IMR-90 (cell line): ENCODE data around the gene HS3ST2. TPM values are rescaled to one million over a fixed set of nuclear protein-coding genes. Genes with fewer than 3 reads are reported as not detected.

Experiments
- ATAC-seq: fragments of 200-7000 bp; cut with Tn5 transposase; 2 replicates; pipeline ENCODE4 v1.9.1; 2020; ENCODE audit warnings: low read depth, mild to moderate bottlenecking, moderate library complexity
- BruUV-seq: library from RNA; stranded (reverse); fragments of 400-500 nt; replicated peaks from 2 replicates; lab custom pipeline; 2021; lab: Mats Ljungman, UMichigan
- CTCF ChIA-PET: fragments of 300-600 bp; formaldehyde crosslinking; extraction: SDS; loops from one replicate; lab custom pipeline; 2021; ENCODE audit warnings: antibody characterized with exemption; lab: Yijun Ruan, JAX
- POLR2A ChIA-PET: fragments of 300-600 bp; sonication (Branson Sonifier 250); formaldehyde crosslinking; loops from one replicate; lab custom pipeline; 2022; ENCODE audit warnings: antibody characterized with exemption; ENCODE audit not compliant: unreplicated experiment; lab: Charles Lee
- DNase-seq: peaks from one replicate; pipeline ENCODE4 v3.0.0; 2013
- H2AFZ ChIP-seq: replicated peaks from 2 replicates; pipeline ENCODE3; 2013; ENCODE audit warnings: low read length, mild to moderate bottlenecking; ENCODE audit not compliant: poor library complexity
- H2AK5ac ChIP-seq: 2 replicates; pipeline ENCODE4 v1.6.1; 2013; ENCODE audit warnings: low read depth, low read length, inconsistent platforms
- H2AK9ac ChIP-seq: replicated peaks from 2 replicates; pipeline ENCODE3; 2013; ENCODE audit warnings: mild to moderate bottlenecking, low read depth, low read length, moderate library complexity; ENCODE audit not compliant: poor library complexity
- H2BK120ac ChIP-seq: 2 replicates; pipeline ENCODE4 v1.6.1; 2013; ENCODE audit warnings: low read depth, low read length, inconsistent platforms
- H2BK15ac ChIP-seq: 3 replicates; pipeline ENCODE4 v1.6.1; 2013; ENCODE audit warnings: low read depth, low read length, inconsistent platforms
- H2BK20ac ChIP-seq: 2 replicates; pipeline ENCODE4 v1.6.1; 2013; ENCODE audit warnings: low read depth, mild to moderate bottlenecking, inconsistent platforms, low read length, moderate library complexity
- H2BK5ac ChIP-seq: 2 replicates; pipeline ENCODE4 v1.6.1; 2013; ENCODE audit warnings: mild to moderate bottlenecking, low read depth, low read length, inconsistent platforms; ENCODE audit not compliant: poor library complexity, severe bottlenecking
- H3K14ac ChIP-seq: replicated peaks from 2 replicates; pipeline ENCODE4 v1.6.1; 2013; ENCODE audit warnings: low read depth, low read length, inconsistent platforms
- H3K18ac ChIP-seq: 2 replicates; pipeline ENCODE4 v1.6.1; 2013; ENCODE audit warnings: low read depth, low read length, control low read depth
- H3K23ac ChIP-seq: 2 replicates; pipeline ENCODE4 v1.6.1; 2013; ENCODE audit warnings: low read depth, low read length, inconsistent platforms
- H3K27ac ChIP-seq: 2 replicates; pipeline ENCODE4 v1.5.1; 2013; ENCODE audit warnings: mild to moderate bottlenecking, control low read depth, low read length; ENCODE audit not compliant: insufficient read depth
- H3K27me3 ChIP-seq: 2 replicates; pipeline ENCODE4 v1.6.1; 2013; ENCODE audit warnings: low read length; ENCODE audit not compliant: control insufficient read depth, insufficient read depth
- H3K36me3 ChIP-seq: 2 replicates; pipeline ENCODE4 v1.6.1; 2013; ENCODE audit warnings: low read length, mixed read lengths; ENCODE audit not compliant: control insufficient read depth, insufficient read depth
- H3K4ac ChIP-seq: 2 replicates; pipeline ENCODE4 v1.6.1; 2013; ENCODE audit warnings: low read depth, low read length, inconsistent platforms
- H3K4me1 ChIP-seq: 2 replicates; pipeline ENCODE4 v1.6.1; 2013; ENCODE audit warnings: low read length, mixed read lengths; ENCODE audit not compliant: control insufficient read depth, insufficient read depth
- H3K4me2 ChIP-seq: 2 replicates; pipeline ENCODE4 v1.6.1; 2013; ENCODE audit warnings: low read depth, mild to moderate bottlenecking, control low read depth, low read length, moderate library complexity
- H3K4me3 ChIP-seq: 2 replicates; pipeline ENCODE4 v1.5.1; 2013; ENCODE audit warnings: low read depth, mild to moderate bottlenecking, control low read depth, low read length, moderate library complexity; ENCODE audit not compliant: insufficient read depth
- H3K56ac ChIP-seq: 2 replicates; pipeline ENCODE4 v1.6.1; 2013; ENCODE audit warnings: low read length, inconsistent platforms; ENCODE audit not compliant: insufficient read depth; ENCODE audit errors: extremely low read depth
- H3K79me1 ChIP-seq, 2 experiments: 2 replicates each; pipeline ENCODE4 v1.6.1; 2013; ENCODE audit warnings: low read length in 2 of 2, inconsistent platforms in 1 of 2, low read depth in 1 of 2
- H3K9ac ChIP-seq: 2 replicates; pipeline ENCODE4 v1.6.1; 2013; ENCODE audit warnings: low read depth, low read length, control low read depth
- H3K9me1 ChIP-seq: 2 replicates; pipeline ENCODE4 v1.6.1; 2013; ENCODE audit warnings: low read length, inconsistent platforms; ENCODE audit not compliant: insufficient read depth
- H3K9me3 ChIP-seq: 2 replicates; pipeline ENCODE4 v1.6.1; 2013; ENCODE audit warnings: low read length; ENCODE audit not compliant: control insufficient read depth, insufficient read depth
- H4K20me1 ChIP-seq: 2 replicates; pipeline ENCODE4 v1.6.1; 2013; ENCODE audit warnings: low read length, inconsistent platforms; ENCODE audit not compliant: insufficient read depth
- H4K5ac ChIP-seq: 2 replicates; pipeline ENCODE4 v1.6.1; 2013; ENCODE audit warnings: mild to moderate bottlenecking, low read depth, low read length, control low read depth
- H4K8ac ChIP-seq, 2 experiments: 2 replicates each; pipeline ENCODE4 v1.6.1; 2013; ENCODE audit warnings: low read depth in 2 of 2, low read length in 2 of 2, control low read depth in 1 of 2, inconsistent platforms in 1 of 2
- H4K91ac ChIP-seq: 2 replicates; pipeline ENCODE4 v1.6.1; 2013; ENCODE audit warnings: low read depth, low read length, inconsistent platforms; ENCODE audit not compliant: insufficient read depth
- BHLHE40 ChIP-seq: fragments of 150-350 bp; IDR thresholded peaks from 2 replicates; pipeline ENCODE4 v1.6.1; 2016; ENCODE audit warnings: mild to moderate bottlenecking, low read depth, low read length
- CEBPB ChIP-seq: IDR thresholded peaks from 2 replicates; pipeline ENCODE4 v1.6.1; 2012; ENCODE audit warnings: low read depth, low read length, improper control_type of control experiment
- FOS ChIP-seq: fragments of 150-350 bp; IDR thresholded peaks from 2 replicates; pipeline ENCODE4 v1.6.1; 2016; ENCODE audit warnings: low read depth, low read length
- MAFK ChIP-seq: IDR thresholded peaks from 2 replicates; pipeline ENCODE4 v1.6.1; 2012; ENCODE audit warnings: low read depth, low read length, improper control_type of control experiment
- MAZ ChIP-seq: IDR thresholded peaks from 2 replicates; pipeline ENCODE4 v1.6.1; 2012; ENCODE audit warnings: low read depth, mild to moderate bottlenecking, low read length, improper control_type of control experiment, moderate library complexity, borderline replicate concordance
- NFE2L2 ChIP-seq: fragments of 150-350 bp; IDR thresholded peaks from 2 replicates; pipeline ENCODE4 v1.6.1; 2016; ENCODE audit warnings: low read depth, mild to moderate bottlenecking, low read length
- RAD21 ChIP-seq: IDR thresholded peaks from 2 replicates; pipeline ENCODE4 v1.6.1; 2012; ENCODE audit warnings: low read length, improper control_type of control experiment
- RCOR1 ChIP-seq: IDR thresholded peaks from 2 replicates; pipeline ENCODE4 v1.6.1; 2012; ENCODE audit warnings: mild to moderate bottlenecking, low read length, improper control_type of control experiment; ENCODE audit not compliant: insufficient replicate concordance
- SMC3 ChIP-seq: fragments of 150-350 bp; IDR thresholded peaks from 2 replicates; pipeline ENCODE4 v1.6.1; 2016; ENCODE audit warnings: low read depth, mild to moderate bottlenecking, antibody characterized with exemption, low read length, moderate library complexity
- WGBS, 2 experiments: methylation state at CpG; one replicate each; pipeline versions ENCODE4 v1.1.5 to v1.1.7; 2013; ENCODE audit warnings: missing lambda C conversion rate in 2 of 2; ENCODE audit not compliant: insufficient read length in 1 of 2; ENCODE audit errors: extremely low coverage in 2 of 2; 5-methylcytosine and 5-hydroxymethylcytosine counted together
- dilution Hi-C: fragments of 300-500 bp; cut with HindIII; formaldehyde crosslinking; loops from one replicate; pipeline ENCODE4 v1.14.3; 2018; ENCODE audit warnings: low sequenced_read_pairs; ENCODE audit not compliant: unreplicated experiment
- in situ Hi-C: fragments of 300-500 bp; cut with MboI; formaldehyde crosslinking; loops from 3 replicates; pipeline ENCODE4 v1.14.3; 2019; ENCODE audit warnings: low sequenced_read_pairs, inconsistent platforms, mixed read lengths
- intact Hi-C: fragments of 100-400 bp; cut with micrococcal nuclease; formaldehyde crosslinking; loops from 2 replicates; pipeline ENCODE4 v1.10.0; 2022
- polyA plus RNA-seq, 3 experiments: library from polyadenylated mRNA; depleted of rRNA; stranded (reverse); fragments of >200 nt; gene quantifications; 2 replicates each; pipeline ENCODE4 v1.2.3, GENCODE V29; 2012; ENCODE audit warnings: low replicate concordance in 1 of 3
- total RNA-seq: library from RNA; depleted of rRNA; stranded (reverse); fragments of >200 nt; gene quantifications from 2 replicates; pipeline ENCODE4 v1.2.3, GENCODE V29; 2012
- TF ChIP-seq, protein P1 (sequence below): conservative IDR thresholded peaks from 2 replicates; pipeline ENCODE4 v1.5.1; 2012; ENCODE audit warnings: mild to moderate bottlenecking, low read depth, low read length, improper control_type of control experiment
- TF ChIP-seq, protein P2 (sequence below): fragments of 150-350 bp; IDR thresholded peaks from 2 replicates; pipeline ENCODE4 v1.6.1; 2016; ENCODE audit warnings: low read depth, mild to moderate bottlenecking, low read length, moderate library complexity, borderline replicate concordance
- TF ChIP-seq, protein P3 (sequence below): fragments of 150-350 bp; IDR thresholded peaks from 2 replicates; pipeline ENCODE4 v1.6.1; 2017; ENCODE audit warnings: mild to moderate bottlenecking, antibody characterized with exemption, low read length, low read depth

HS3ST2 gene
- total and polyA plus RNA-seq, 2 of the 4 experiments (the other 2 are of a cell fraction) = not detected

DNA sequence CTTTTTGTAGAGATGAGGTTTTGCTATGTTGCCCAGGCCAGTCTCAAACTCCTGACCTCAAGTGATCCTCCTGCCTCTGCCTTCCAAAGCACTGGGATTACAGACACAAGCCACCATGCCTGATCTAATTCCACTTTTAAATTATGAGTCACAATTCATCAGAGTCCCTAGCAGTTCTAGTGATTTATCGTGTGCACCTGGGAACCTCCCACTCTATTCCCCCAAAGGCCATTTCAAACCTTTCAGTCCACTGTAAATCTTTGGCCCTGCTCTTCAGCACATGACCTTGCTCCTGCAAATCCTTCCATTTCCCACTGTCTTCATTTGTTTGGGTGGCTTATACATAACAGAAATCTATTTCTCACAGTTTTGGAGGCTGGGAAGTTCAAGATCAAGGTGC lies 73.0 kb downstream of the HS3ST2 start:
- Histone ChIP-seq H3K36me3 (no peaks in the 10 kb centered on the region), H3K18ac (no peak overlapping the region), H4K8ac (no peak overlapping the region), H3K79me1 (no peaks in the 10 kb centered on the region), H3K23ac (no peak overlapping the region), H3K27ac (no peak overlapping the region), H3K9me1 (no peaks in the 10 kb centered on the region), H3K4ac (no peak overlapping the region), H3K4me2 (no peak overlapping the region), H3K9ac (no peak overlapping the region), H2BK20ac (no peak overlapping the region), H3K9me3 (no peaks in the 10 kb centered on the region), H2BK5ac (no peak overlapping the region), H3K4me3 (no peak overlapping the region), H2BK120ac (no peak overlapping the region), H3K56ac (no peak overlapping the region), H2AK9ac (no peak overlapping the region), H4K5ac (no peak overlapping the region), H2AFZ (no peak overlapping the region), H3K27me3 (no peaks in the 10 kb centered on the region), H4K91ac (no peak overlapping the region), H3K14ac (no peak overlapping the region), H2AK5ac (no peak overlapping the region), H4K20me1 (no peaks in the 10 kb centered on the region), H2BK15ac (no peak overlapping the region), H3K4me1 (no peaks in the 10 kb centered on the region)
- in situ Hi-C loops (no loop called here), intact Hi-C loops (no loop called here), dilution Hi-C loops (no loop called here)
- CTCF ChIA-PET = interaction anchor here (1.3 kb wide), 1 partner anchor 12 kb away, joined by 3 read pairs; no protein-coding TSS in a partner anchor
- ATAC-seq (no peak), DNase-seq (no peak)
- no CpG with 5 or more reads among the region's 1 CpG for WGBS, 2 experiments
- no TSS peak for BruUV-seq
- POLR2A ChIA-PET = no interaction called here
- no peak for TF ChIP-seq MAFK
- TF ChIP-seq, protein P1, sequence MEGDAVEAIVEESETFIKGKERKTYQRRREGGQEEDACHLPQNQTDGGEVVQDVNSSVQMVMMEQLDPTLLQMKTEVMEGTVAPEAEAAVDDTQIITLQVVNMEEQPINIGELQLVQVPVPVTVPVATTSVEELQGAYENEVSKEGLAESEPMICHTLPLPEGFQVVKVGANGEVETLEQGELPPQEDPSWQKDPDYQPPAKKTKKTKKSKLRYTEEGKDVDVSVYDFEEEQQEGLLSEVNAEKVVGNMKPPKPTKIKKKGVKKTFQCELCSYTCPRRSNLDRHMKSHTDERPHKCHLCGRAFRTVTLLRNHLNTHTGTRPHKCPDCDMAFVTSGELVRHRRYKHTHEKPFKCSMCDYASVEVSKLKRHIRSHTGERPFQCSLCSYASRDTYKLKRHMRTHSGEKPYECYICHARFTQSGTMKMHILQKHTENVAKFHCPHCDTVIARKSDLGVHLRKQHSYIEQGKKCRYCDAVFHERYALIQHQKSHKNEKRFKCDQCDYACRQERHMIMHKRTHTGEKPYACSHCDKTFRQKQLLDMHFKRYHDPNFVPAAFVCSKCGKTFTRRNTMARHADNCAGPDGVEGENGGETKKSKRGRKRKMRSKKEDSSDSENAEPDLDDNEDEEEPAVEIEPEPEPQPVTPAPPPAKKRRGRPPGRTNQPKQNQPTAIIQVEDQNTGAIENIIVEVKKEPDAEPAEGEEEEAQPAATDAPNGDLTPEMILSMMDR = no peak
- TF ChIP-seq CEBPB = no peak
- no peak for TF ChIP-seq RCOR1
- no peak for TF ChIP-seq MAZ
- TF ChIP-seq BHLHE40 = no peak
- TF ChIP-seq FOS = no peak
- TF ChIP-seq, protein P2, sequence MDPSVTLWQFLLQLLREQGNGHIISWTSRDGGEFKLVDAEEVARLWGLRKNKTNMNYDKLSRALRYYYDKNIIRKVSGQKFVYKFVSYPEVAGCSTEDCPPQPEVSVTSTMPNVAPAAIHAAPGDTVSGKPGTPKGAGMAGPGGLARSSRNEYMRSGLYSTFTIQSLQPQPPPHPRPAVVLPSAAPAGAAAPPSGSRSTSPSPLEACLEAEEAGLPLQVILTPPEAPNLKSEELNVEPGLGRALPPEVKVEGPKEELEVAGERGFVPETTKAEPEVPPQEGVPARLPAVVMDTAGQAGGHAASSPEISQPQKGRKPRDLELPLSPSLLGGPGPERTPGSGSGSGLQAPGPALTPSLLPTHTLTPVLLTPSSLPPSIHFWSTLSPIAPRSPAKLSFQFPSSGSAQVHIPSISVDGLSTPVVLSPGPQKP = no peak
- TF ChIP-seq SMC3 = no peak
- TF ChIP-seq NFE2L2 = no peak
- TF ChIP-seq, protein P3, sequence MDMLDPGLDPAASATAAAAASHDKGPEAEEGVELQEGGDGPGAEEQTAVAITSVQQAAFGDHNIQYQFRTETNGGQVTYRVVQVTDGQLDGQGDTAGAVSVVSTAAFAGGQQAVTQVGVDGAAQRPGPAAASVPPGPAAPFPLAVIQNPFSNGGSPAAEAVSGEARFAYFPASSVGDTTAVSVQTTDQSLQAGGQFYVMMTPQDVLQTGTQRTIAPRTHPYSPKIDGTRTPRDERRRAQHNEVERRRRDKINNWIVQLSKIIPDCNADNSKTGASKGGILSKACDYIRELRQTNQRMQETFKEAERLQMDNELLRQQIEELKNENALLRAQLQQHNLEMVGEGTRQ = no peak
- no peak for TF ChIP-seq RAD21
